Ishikawa (cell line): ENCODE results near the gene APOC3.

ENCODE experiments used
- CEBPB ChIP-seq: IDR thresholded peaks from 2 replicates; pipeline ENCODE4 v1.6.1; 2012
- CREB1 ChIP-seq: IDR thresholded peaks from 2 replicates; pipeline ENCODE4 v1.6.1; 2012; ENCODE audit warnings: low read depth
- EP300 ChIP-seq: IDR thresholded peaks from 2 replicates; pipeline ENCODE4 v1.6.1; 2012; ENCODE audit warnings: borderline replicate concordance
- FOXM1 ChIP-seq: IDR thresholded peaks from 2 replicates; pipeline ENCODE4 v1.6.1; 2012; ENCODE audit warnings: low read depth, borderline replicate concordance
- NFIC ChIP-seq: IDR thresholded peaks from 2 replicates; pipeline ENCODE4 v1.6.1; 2012
- RAD21 ChIP-seq: IDR thresholded peaks from 2 replicates; pipeline ENCODE4 v1.6.1; 2012; ENCODE audit warnings: low read depth
- TAF1 ChIP-seq: IDR thresholded peaks from 2 replicates; pipeline ENCODE4 v1.6.1; 2012; ENCODE audit warnings: low read depth, mild to moderate bottlenecking
- TCF12 ChIP-seq: IDR thresholded peaks from 2 replicates; pipeline ENCODE4 v1.6.1; 2012; ENCODE audit warnings: low read depth
- TEAD4 ChIP-seq: IDR thresholded peaks from 2 replicates; pipeline ENCODE4 v1.6.1; 2012
- YY1 ChIP-seq: IDR thresholded peaks from 2 replicates; pipeline ENCODE4 v1.6.1; 2012; ENCODE audit warnings: low read depth
- ZBTB7A ChIP-seq: IDR thresholded peaks from 2 replicates; pipeline ENCODE4 v1.6.1; 2012; ENCODE audit warnings: low read depth
- TF ChIP-seq, protein P1 (sequence below): IDR thresholded peaks from 2 replicates; pipeline ENCODE4 v1.6.1; 2012; ENCODE audit warnings: low read depth, mild to moderate bottlenecking
- TF ChIP-seq, protein P2 (sequence below): IDR thresholded peaks from 2 replicates; pipeline ENCODE4 v1.6.1; 2012
- TF ChIP-seq, protein P3 (sequence below): IDR thresholded peaks from 2 replicates; pipeline ENCODE4 v1.6.1; 2012

DNA sequence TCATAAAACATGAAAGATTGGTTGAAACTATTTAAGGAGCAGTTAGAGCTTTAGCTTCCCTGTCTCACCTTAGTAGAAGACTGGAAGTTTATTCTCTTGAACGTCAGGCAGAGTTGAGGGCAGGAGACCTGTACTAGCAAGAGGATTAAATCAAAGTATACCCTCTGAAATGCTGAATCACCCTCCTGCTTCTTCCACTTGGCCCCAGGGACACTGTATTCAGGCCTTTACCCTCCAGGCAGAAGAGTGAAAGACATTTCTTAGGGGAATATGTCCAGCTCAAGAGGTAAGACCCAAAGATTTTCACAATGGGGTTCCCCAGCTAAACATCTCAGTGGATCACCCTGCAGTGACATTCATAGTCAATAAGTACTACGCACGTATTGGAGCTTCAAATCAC lies 18.5 kb upstream of the APOC3 start:
- TF ChIP-seq TAF1 = no peak
- TF ChIP-seq, protein P1, sequence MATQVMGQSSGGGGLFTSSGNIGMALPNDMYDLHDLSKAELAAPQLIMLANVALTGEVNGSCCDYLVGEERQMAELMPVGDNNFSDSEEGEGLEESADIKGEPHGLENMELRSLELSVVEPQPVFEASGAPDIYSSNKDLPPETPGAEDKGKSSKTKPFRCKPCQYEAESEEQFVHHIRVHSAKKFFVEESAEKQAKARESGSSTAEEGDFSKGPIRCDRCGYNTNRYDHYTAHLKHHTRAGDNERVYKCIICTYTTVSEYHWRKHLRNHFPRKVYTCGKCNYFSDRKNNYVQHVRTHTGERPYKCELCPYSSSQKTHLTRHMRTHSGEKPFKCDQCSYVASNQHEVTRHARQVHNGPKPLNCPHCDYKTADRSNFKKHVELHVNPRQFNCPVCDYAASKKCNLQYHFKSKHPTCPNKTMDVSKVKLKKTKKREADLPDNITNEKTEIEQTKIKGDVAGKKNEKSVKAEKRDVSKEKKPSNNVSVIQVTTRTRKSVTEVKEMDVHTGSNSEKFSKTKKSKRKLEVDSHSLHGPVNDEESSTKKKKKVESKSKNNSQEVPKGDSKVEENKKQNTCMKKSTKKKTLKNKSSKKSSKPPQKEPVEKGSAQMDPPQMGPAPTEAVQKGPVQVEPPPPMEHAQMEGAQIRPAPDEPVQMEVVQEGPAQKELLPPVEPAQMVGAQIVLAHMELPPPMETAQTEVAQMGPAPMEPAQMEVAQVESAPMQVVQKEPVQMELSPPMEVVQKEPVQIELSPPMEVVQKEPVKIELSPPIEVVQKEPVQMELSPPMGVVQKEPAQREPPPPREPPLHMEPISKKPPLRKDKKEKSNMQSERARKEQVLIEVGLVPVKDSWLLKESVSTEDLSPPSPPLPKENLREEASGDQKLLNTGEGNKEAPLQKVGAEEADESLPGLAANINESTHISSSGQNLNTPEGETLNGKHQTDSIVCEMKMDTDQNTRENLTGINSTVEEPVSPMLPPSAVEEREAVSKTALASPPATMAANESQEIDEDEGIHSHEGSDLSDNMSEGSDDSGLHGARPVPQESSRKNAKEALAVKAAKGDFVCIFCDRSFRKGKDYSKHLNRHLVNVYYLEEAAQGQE = no peak
- no peak for TF ChIP-seq RAD21
- TF ChIP-seq CREB1 = no peak
- TF ChIP-seq TCF12 = no peak
- TF ChIP-seq, protein P2, sequence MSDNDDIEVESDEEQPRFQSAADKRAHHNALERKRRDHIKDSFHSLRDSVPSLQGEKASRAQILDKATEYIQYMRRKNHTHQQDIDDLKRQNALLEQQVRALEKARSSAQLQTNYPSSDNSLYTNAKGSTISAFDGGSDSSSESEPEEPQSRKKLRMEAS = no peak
- TF ChIP-seq TEAD4 = no peak
- no peak for TF ChIP-seq ZBTB7A
- TF ChIP-seq CEBPB = no peak
- no peak for TF ChIP-seq FOXM1
- no peak for TF ChIP-seq EP300
- TF ChIP-seq, protein P3, sequence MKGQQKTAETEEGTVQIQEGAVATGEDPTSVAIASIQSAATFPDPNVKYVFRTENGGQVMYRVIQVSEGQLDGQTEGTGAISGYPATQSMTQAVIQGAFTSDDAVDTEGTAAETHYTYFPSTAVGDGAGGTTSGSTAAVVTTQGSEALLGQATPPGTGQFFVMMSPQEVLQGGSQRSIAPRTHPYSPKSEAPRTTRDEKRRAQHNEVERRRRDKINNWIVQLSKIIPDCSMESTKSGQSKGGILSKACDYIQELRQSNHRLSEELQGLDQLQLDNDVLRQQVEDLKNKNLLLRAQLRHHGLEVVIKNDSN = no peak
- TF ChIP-seq YY1 = no peak
- no peak for TF ChIP-seq NFIC
